Activated CD8-positive, alpha-beta T cell treated with anti-CD3 and anti-CD28 coated beads, Interleukin-2, amount 10 ng/mL, durations not matched to agents 7 days and 5 days (primary cell): ENCODE measurements around the gene ARHGAP21. TPM values are rescaled to one million over a fixed set of nuclear protein-coding genes. Genes with fewer than 3 reads are reported as not detected.

Experiments used
- ATAC-seq: fragments of 150-1000 bp; cut with Tn5 transposase; one replicate; pipeline ENCODE4 v1.10.0; 2021; ENCODE audit warnings: moderate library complexity
- CTCF ChIA-PET: fragments of 350-600 bp; sonication (Branson Sonifier 250); formaldehyde crosslinking; loops from one replicate; lab custom pipeline; 2021; ENCODE audit warnings: antibody characterized with exemption; lab: Charles Lee
- POLR2A ChIA-PET: fragments of 350-600 bp; sonication (Branson Sonifier 250); formaldehyde crosslinking; loops from one replicate; lab custom pipeline; 2021; ENCODE audit warnings: antibody characterized with exemption; lab: Charles Lee
- DNase-seq: peaks from one replicate; pipeline ENCODE4 v3.0.0-alpha.2; 2020
- H3K27ac Mint-ChIP-seq: one replicate; pipeline ENCODE4 v1.8.0; 2021; ENCODE audit warnings: mild to moderate bottlenecking, mixed read lengths
- H3K27me3 Mint-ChIP-seq: one replicate; pipeline ENCODE4 v1.8.0; 2021; ENCODE audit warnings: low read depth, mixed read lengths
- H3K36me3 Mint-ChIP-seq: one replicate; pipeline ENCODE4 v1.8.0; 2021; ENCODE audit warnings: low read depth, mixed read lengths
- H3K4me1 Mint-ChIP-seq: one replicate; pipeline ENCODE4 v1.8.0; 2021; ENCODE audit warnings: low read depth, mixed read lengths
- H3K4me3 Mint-ChIP-seq: one replicate; pipeline ENCODE4 v1.8.0; 2021; ENCODE audit warnings: mild to moderate bottlenecking, mixed read lengths
- H3K9me3 Mint-ChIP-seq: one replicate; pipeline ENCODE4 v1.8.0; 2022; ENCODE audit warnings: mixed read lengths; ENCODE audit not compliant: insufficient read depth
- total RNA-seq, 2 experiments: library from RNA; stranded (reverse); gene quantifications; one replicate each; pipeline ENCODE4 v1.2.3, GENCODE V29; 2021

Gene ARHGAP21
- total RNA-seq, 2 experiments from 2014 or later, result 26.3 to 28.1 TPM

GRCh38 chr10:24590697-24591457 lies 132.8 kb downstream of the ARHGAP21 start:
- H3K27me3 Mint-ChIP-seq, result no peaks in the 10 kb centered on the region
- ChIA-PET POLR2A (no interaction called here), CTCF (no interaction called here)
- H3K4me3 Mint-ChIP-seq, result no peak overlapping the region
- no peaks in the 10 kb centered on the region for H3K4me1 Mint-ChIP-seq
- no peak for DNase-seq
- peaks cover 45% of the 10 kb centered on the region for H3K36me3 Mint-ChIP-seq
- H3K27ac Mint-ChIP-seq, result no peak overlapping the region
- no peaks in the 10 kb centered on the region for H3K9me3 Mint-ChIP-seq
- ATAC-seq, result no peak

- ChIA-PET CTCF (interaction anchor here (0.9 kb wide), 1 partner anchor 28 kb away, joined by 3 read pairs; no protein-coding TSS in a partner anchor), POLR2A (no interaction called here)
- Mint-ChIP-seq H3K9me3 (no peaks in the 10 kb centered on the region), H3K27ac (no peak overlapping the region), H3K4me3 (no peak overlapping the region), H3K27me3 (no peaks in the 10 kb centered on the region), H3K36me3 (peaks cover 46% of the 10 kb centered on the region), H3K4me1 (no peaks in the 10 kb centered on the region)
- DNase-seq, result no peak
- no peak for ATAC-seq
These were observed 134.4 kb downstream of the ARHGAP21 start for GRCh38 chr10:24589265-24589664.

GRCh38 chr10:24579906-24580305 lies 143.8 kb downstream of the ARHGAP21 start:
- Mint-ChIP-seq H3K4me1 (peaks cover 10% of the 10 kb centered on the region), H3K27ac (no peak overlapping the region), H3K27me3 (peaks cover 5% of the 10 kb centered on the region), H3K9me3 (no peaks in the 10 kb centered on the region), H3K36me3 (peaks cover 6% of the 10 kb centered on the region), H3K4me3 (no peak overlapping the region)
- POLR2A ChIA-PET, result no interaction called here
- ATAC-seq (no peak), DNase-seq (no peak)
- CTCF ChIA-PET, result no interaction called here

- ChIA-PET CTCF (interaction anchor here (0.8 kb wide), 1 partner anchor 38 kb away, joined by 3 read pairs; no protein-coding TSS in a partner anchor), POLR2A (no interaction called here)
- ATAC-seq, result no peak
- Mint-ChIP-seq H3K9me3 (no peaks in the 10 kb centered on the region), H3K27me3 (peaks cover 5% of the 10 kb centered on the region), H3K4me1 (peaks cover 13% of the 10 kb centered on the region), H3K27ac (no peak overlapping the region), H3K36me3 (peaks cover 5% of the 10 kb centered on the region), H3K4me3 (no peak overlapping the region)
- DNase-seq, result no peak
These were observed 144.2 kb downstream of the ARHGAP21 start for GRCh38 chr10:24579448-24579847.

- ChIA-PET POLR2A (no interaction called here), CTCF (interaction anchor here (1.2 kb wide), 1 partner anchor 38 kb away, joined by 3 read pairs; no protein-coding TSS in a partner anchor)
- no peaks in the 10 kb centered on the region for H3K9me3 Mint-ChIP-seq
- no peaks in the 10 kb centered on the region for H3K36me3 Mint-ChIP-seq
- no peak overlapping the region for H3K27ac Mint-ChIP-seq
- ATAC-seq, result no peak
- H3K4me1 Mint-ChIP-seq, result peaks cover 14% of the 10 kb centered on the region
- DNase-seq, result no peak
- H3K27me3 Mint-ChIP-seq, result peaks cover 8% of the 10 kb centered on the region
- no peak overlapping the region for H3K4me3 Mint-ChIP-seq
These were observed 148.1 kb downstream of the ARHGAP21 start for GRCh38 chr10:24575481-24576002.

- ATAC-seq, result no peak
- no peak for DNase-seq
- ChIA-PET POLR2A (no interaction called here), CTCF (interaction anchor here (1.2 kb wide), 1 partner anchor 39 kb away, joined by 3 read pairs; no protein-coding TSS in a partner anchor)
- Mint-ChIP-seq H3K27me3 (peaks cover 8% of the 10 kb centered on the region), H3K36me3 (no peaks in the 10 kb centered on the region), H3K4me3 (no peak overlapping the region), H3K9me3 (no peaks in the 10 kb centered on the region), H3K4me1 (peaks cover 14% of the 10 kb centered on the region), H3K27ac (no peak overlapping the region)
These were observed 149.0 kb downstream of the ARHGAP21 start for GRCh38 chr10:24574578-24575155.

GRCh38 chr10:24574161-24574560 lies 149.5 kb downstream of the ARHGAP21 start:
- POLR2A ChIA-PET, result no interaction called here
- Mint-ChIP-seq H3K4me1 (peaks cover 14% of the 10 kb centered on the region), H3K4me3 (no peak overlapping the region), H3K36me3 (no peaks in the 10 kb centered on the region), H3K27me3 (peaks cover 8% of the 10 kb centered on the region), H3K27ac (no peak overlapping the region), H3K9me3 (no peaks in the 10 kb centered on the region)
- CTCF ChIA-PET, result no interaction called here
- DNase-seq (no peak), ATAC-seq (no peak)

- DNase-seq, result no peak
- Mint-ChIP-seq H3K27ac (no peak overlapping the region), H3K4me1 (peaks cover 14% of the 10 kb centered on the region), H3K9me3 (no peaks in the 10 kb centered on the region), H3K36me3 (no peaks in the 10 kb centered on the region), H3K4me3 (no peak overlapping the region), H3K27me3 (peaks cover 8% of the 10 kb centered on the region)
- POLR2A ChIA-PET, result interaction anchor here (0.6 kb wide), 1 partner anchor 1334 kb away, joined by 3 read pairs; no protein-coding TSS in a partner anchor
- CTCF ChIA-PET, result interaction anchor here (1.2 kb wide), 1 partner anchor 54 kb away, joined by 3 read pairs; no protein-coding TSS in a partner anchor
- no peak for ATAC-seq
These were observed 151.7 kb downstream of the ARHGAP21 start for GRCh38 chr10:24571870-24572450.

- POLR2A ChIA-PET, result no interaction called here
- CTCF ChIA-PET, result interaction anchor here (1.2 kb wide), 1 partner anchor 52 kb away, joined by 3 read pairs; no protein-coding TSS in a partner anchor
- ATAC-seq (no peak), DNase-seq (no peak)
- Mint-ChIP-seq H3K4me3 (no peak overlapping the region), H3K4me1 (peaks cover 11% of the 10 kb centered on the region), H3K9me3 (no peaks in the 10 kb centered on the region), H3K36me3 (no peaks in the 10 kb centered on the region), H3K27me3 (peaks cover 3% of the 10 kb centered on the region), H3K27ac (no peak overlapping the region)
These were observed 152.8 kb downstream of the ARHGAP21 start for GRCh38 chr10:24570658-24571426.

- H3K36me3 Mint-ChIP-seq, result no peaks in the 10 kb centered on the region
These were observed 153.6 kb downstream of the ARHGAP21 start for GRCh38 chr10:24569828-24570657.

More at GRCh38 chr10:24569828-24570657, 153.6 kb downstream of the ARHGAP21 start:
- DNase-seq (no peak), ATAC-seq (no peak)
- H3K4me3 Mint-ChIP-seq, result no peak overlapping the region
- peaks cover 3% of the 10 kb centered on the region for H3K27me3 Mint-ChIP-seq
- no peaks in the 10 kb centered on the region for H3K9me3 Mint-ChIP-seq
- CTCF ChIA-PET, result no interaction called here
- POLR2A ChIA-PET, result no interaction called here
- H3K4me1 Mint-ChIP-seq, result peaks cover 4% of the 10 kb centered on the region
- H3K27ac Mint-ChIP-seq, result no peak overlapping the region
